Fibroblast of lung (primary cell): ENCODE data around the gene OLFML3. TPM values are rescaled to one million over a fixed set of nuclear protein-coding genes. Genes with fewer than 3 reads are reported as not detected.

Source experiments
- DNase-seq, 2 donors: peaks; one replicate each; pipeline versions ENCODE4 v3.0.0 to v3.0.0-alpha.2; 2010; ENCODE audit warnings: low read depth in 2 of 2
- H2AFZ ChIP-seq: 2 replicates; pipeline ENCODE4 v1.5.1; 2012; ENCODE audit warnings: low read length, control low read depth, inconsistent platforms
- H3K27ac ChIP-seq: 2 replicates; pipeline ENCODE4 v1.5.1; 2011; ENCODE audit warnings: low read length, control low read depth; ENCODE audit not compliant: insufficient read depth
- H3K27me3 ChIP-seq: 2 replicates; pipeline ENCODE4 v1.5.1; 2011; ENCODE audit warnings: mild to moderate bottlenecking, low read length; ENCODE audit not compliant: control insufficient read depth, insufficient read depth
- H3K36me3 ChIP-seq: 2 replicates; pipeline ENCODE4 v1.5.1; 2011; ENCODE audit warnings: low read length; ENCODE audit not compliant: control insufficient read depth, insufficient read depth
- H3K4me1 ChIP-seq: 2 replicates; pipeline ENCODE4 v1.5.1; 2011; ENCODE audit warnings: low read length; ENCODE audit not compliant: control insufficient read depth, insufficient read depth; ENCODE audit errors: extremely low read depth
- H3K4me2 ChIP-seq: 2 replicates; pipeline ENCODE4 v1.5.1; 2011; ENCODE audit warnings: low read length, control low read depth; ENCODE audit not compliant: insufficient read depth; ENCODE audit errors: extremely low read depth
- H3K4me3 ChIP-seq, 4 experiments: fragments of 200-600 bp in 1 of 4; sonication (generic) in 1 of 4; replicated peaks in 1 of 4; 2 replicates each; pipeline ENCODE4 v1.5.1; 2011 to 2016; ENCODE audit warnings: low read length in 4 of 4, low read depth in 3 of 4, mild to moderate bottlenecking in 3 of 4, control low read depth in 2 of 4, inconsistent platforms in 1 of 4, mixed read lengths in 1 of 4; ENCODE audit not compliant: insufficient read depth in 1 of 4; ENCODE audit errors: control extremely low read depth in 1 of 4
- H3K79me2 ChIP-seq: 2 replicates; pipeline ENCODE4 v1.5.1; 2012; ENCODE audit warnings: mild to moderate bottlenecking, low read length, inconsistent platforms; ENCODE audit not compliant: control insufficient read depth, insufficient read depth
- H3K9ac ChIP-seq: 2 replicates; pipeline ENCODE4 v1.5.1; 2011; ENCODE audit warnings: mild to moderate bottlenecking, low read length, control low read depth; ENCODE audit not compliant: insufficient read depth
- H3K9me3 ChIP-seq: 2 replicates; pipeline ENCODE4 v1.5.1; 2012; ENCODE audit warnings: low read depth, low read length; ENCODE audit not compliant: control insufficient read depth, insufficient read depth
- H4K20me1 ChIP-seq: 2 replicates; pipeline ENCODE4 v1.5.1; 2011; ENCODE audit warnings: low read length; ENCODE audit not compliant: control insufficient read depth, insufficient read depth; ENCODE audit errors: extremely low read depth
- CTCF ChIP-seq, 2 donors: IDR thresholded peaks in 1 of 2; conservative IDR thresholded peaks in 1 of 2; 1 replicate in 1 of 2; 2 replicates in 1 of 2; pipeline ENCODE4 v1.5.1; 2011 to 2012; ENCODE audit warnings: low read length in 2 of 2, control low read depth in 1 of 2, inconsistent platforms in 1 of 2, low read depth in 1 of 2, mild to moderate bottlenecking in 1 of 2
- EZH2 ChIP-seq: IDR thresholded peaks from 2 replicates; pipeline ENCODE4 v1.5.1; 2012; ENCODE audit warnings: low read length, control low read depth, mild to moderate bottlenecking; ENCODE audit errors: missing control alignments
- polyA plus RNA-seq, 2 donors: library from polyadenylated mRNA; depleted of rRNA in 1 of 2; stranded (reverse) in 1 of 2; unstranded in 1 of 2; fragments of >200 nt; gene quantifications; 2 replicates each; pipeline ENCODE4 v1.2.1, GENCODE V29; 2011 to 2012; ENCODE audit warnings: missing spikeins in 1 of 2
- total RNA-seq: library from RNA; depleted of rRNA; stranded (reverse); fragments of >200 nt; gene quantifications from 2 replicates; pipeline ENCODE4 v1.2.1, GENCODE V29; 2014

OLFML3 gene
- total and polyA plus RNA-seq, 2 donors (not counting 1 experiment from before 2014, with no cell fraction given), result 68.0 to 133 TPM

DNA sequence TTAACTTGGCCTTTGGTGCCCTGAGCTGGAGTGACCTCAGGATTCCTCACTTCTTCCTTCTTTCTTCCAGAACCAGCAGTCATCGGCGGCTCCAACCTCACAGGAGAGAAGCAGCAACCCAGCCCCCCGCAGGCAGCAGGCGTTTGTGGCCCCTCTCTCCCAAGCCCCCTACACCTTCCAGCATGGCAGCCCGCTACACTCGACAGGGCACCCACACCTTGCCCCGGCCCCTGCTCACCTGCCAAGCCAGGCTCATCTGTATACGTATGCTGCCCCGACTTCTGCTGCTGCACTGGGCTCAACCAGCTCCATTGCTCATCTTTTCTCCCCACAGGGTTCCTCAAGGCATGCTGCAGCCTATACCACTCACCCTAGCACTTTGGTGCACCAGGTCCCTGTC lies 6.3 kb upstream of the OLFML3 start:
- no peak for TF ChIP-seq CTCF (conservative IDR thresholded peaks at IDR 0.05 in 1 of 2, IDR thresholded peaks at IDR 0.05 in 1 of 2; ENCODE audit: low read depth in 1 of 2, low read length in 2 of 2)
- TF ChIP-seq EZH2, result no peak
- no peak overlapping the region for H3K9ac ChIP-seq
- H3K79me2 ChIP-seq, result no peaks in the 10 kb centered on the region
- H4K20me1 ChIP-seq, result no peaks in the 10 kb centered on the region
- no peak overlapping the region for H2AFZ ChIP-seq
- no peak overlapping the region for H3K4me2 ChIP-seq
- no peak overlapping the region for H3K4me3 ChIP-seq
- no peaks in the 10 kb centered on the region for H3K27me3 ChIP-seq
- peaks cover 8% of the 10 kb centered on the region for H3K4me1 ChIP-seq
- no peak overlapping the region for H3K27ac ChIP-seq
- H3K36me3 ChIP-seq, result peaks cover 14% of the 10 kb centered on the region
- DNase-seq, result no peak
- no peaks in the 10 kb centered on the region for H3K9me3 ChIP-seq

DNA sequence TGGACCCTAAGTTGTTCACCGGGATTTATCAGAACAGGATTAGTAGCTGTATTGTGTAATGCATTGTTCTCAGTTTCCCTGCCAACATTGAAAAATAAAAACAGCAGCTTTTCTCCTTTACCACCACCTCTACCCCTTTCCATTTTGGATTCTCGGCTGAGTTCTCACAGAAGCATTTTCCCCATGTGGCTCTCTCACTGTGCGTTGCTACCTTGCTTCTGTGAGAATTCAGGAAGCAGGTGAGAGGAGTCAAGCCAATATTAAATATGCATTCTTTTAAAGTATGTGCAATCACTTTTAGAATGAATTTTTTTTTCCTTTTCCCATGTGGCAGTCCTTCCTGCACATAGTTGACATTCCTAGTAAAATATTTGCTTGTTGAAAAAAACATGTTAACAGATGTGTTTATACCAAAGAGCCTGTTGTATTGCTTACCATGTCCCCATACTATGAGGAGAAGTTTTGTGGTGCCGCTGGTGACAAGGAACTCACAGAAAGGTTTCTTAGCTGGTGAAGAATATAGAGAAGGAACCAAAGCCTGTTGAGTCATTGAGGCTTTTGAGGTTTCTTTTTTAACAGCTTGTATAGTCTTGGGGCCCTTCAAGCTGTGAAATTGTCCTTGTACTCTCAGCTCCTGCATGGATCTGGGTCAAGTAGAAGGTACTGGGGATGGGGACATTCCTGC lies 3.9 kb upstream of the OLFML3 start:
- no peak overlapping the region for H3K27ac ChIP-seq
- H3K4me2 ChIP-seq, result no peak overlapping the region
- no peak overlapping the region for H3K9ac ChIP-seq
- H2AFZ ChIP-seq, result no peak overlapping the region
- peaks cover 9% of the 10 kb centered on the region for H3K36me3 ChIP-seq
- H3K4me1 ChIP-seq, result peaks cover 9% of the 10 kb centered on the region
- H3K4me3 ChIP-seq, result no peak overlapping the region
- H4K20me1 ChIP-seq, result no peaks in the 10 kb centered on the region
- peak in 1 of 2 donors; percentile 61 for DNase-seq
- TF ChIP-seq CTCF (conservative IDR thresholded peaks at IDR 0.05 in 1 of 2, IDR thresholded peaks at IDR 0.05 in 1 of 2; ENCODE audit: low read depth in 1 of 2, low read length in 2 of 2) (no peak), EZH2 (no peak)
- H3K9me3 ChIP-seq, result no peaks in the 10 kb centered on the region
- H3K27me3 ChIP-seq, result no peaks in the 10 kb centered on the region
- peaks cover 4% of the 10 kb centered on the region for H3K79me2 ChIP-seq

- TF ChIP-seq EZH2, result no peak
- TF ChIP-seq CTCF (conservative IDR thresholded peaks at IDR 0.05 in 1 of 2, IDR thresholded peaks at IDR 0.05 in 1 of 2; ENCODE audit: low read depth in 1 of 2, low read length in 2 of 2), result peak; percentile 83 to 84
- Histone ChIP-seq H3K9me3 (no peaks in the 10 kb centered on the region), H3K4me3 (no peak overlapping the region), H3K79me2 (peaks cover 6% of the 10 kb centered on the region), H3K4me1 (peaks cover 13% of the 10 kb centered on the region), H3K27ac (no peak overlapping the region), H2AFZ (no peak overlapping the region), H3K4me2 (no peak overlapping the region), H4K20me1 (no peaks in the 10 kb centered on the region), H3K27me3 (no peaks in the 10 kb centered on the region), H3K36me3 (peaks cover 9% of the 10 kb centered on the region), H3K9ac (no peak overlapping the region)
- peak; percentile 61 to 67 for DNase-seq
Measured at GRCh38 chr1:113976609-113977278, 2.5 kb upstream of the OLFML3 start.
